Measurements from ENCODE around the gene HLCS.

HLCS gene

DNA sequence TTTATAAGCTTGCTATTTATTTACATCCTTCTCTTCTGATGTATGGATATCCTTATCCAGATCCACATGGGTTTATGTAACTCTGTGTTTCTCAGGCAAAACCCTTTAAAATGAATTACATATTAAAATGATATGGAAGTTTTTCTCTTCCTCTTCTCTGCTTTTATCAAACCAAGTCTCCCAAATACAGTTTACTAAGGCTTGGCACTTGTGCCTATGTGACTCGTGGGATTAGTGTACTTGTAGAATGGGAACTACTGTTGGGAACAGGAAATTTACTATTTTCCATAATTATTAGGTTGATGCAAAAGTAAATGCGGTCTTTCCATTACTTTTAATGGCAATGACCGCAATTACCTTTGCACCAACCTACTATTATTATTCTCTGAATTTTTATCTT, 252.7 kb downstream of the HLCS start:
- no peak for DNase-seq

DNA sequence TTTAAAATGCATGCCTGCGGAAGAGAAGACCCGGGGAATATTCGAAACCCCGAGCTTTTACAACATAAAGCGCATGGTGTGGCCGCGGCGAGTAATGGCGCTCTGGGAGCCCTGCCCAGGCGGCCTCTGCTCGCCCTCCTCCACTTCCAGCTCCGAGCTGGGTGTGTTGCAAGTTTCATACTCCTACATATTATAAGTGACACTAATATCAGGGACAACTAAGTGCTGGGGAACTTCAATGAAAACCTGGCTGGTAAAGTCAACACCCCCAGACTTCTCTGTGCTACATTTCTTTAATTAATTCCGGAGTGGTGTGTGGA, 255.8 kb downstream of the HLCS start:
- DNase-seq, result no peak

DNA sequence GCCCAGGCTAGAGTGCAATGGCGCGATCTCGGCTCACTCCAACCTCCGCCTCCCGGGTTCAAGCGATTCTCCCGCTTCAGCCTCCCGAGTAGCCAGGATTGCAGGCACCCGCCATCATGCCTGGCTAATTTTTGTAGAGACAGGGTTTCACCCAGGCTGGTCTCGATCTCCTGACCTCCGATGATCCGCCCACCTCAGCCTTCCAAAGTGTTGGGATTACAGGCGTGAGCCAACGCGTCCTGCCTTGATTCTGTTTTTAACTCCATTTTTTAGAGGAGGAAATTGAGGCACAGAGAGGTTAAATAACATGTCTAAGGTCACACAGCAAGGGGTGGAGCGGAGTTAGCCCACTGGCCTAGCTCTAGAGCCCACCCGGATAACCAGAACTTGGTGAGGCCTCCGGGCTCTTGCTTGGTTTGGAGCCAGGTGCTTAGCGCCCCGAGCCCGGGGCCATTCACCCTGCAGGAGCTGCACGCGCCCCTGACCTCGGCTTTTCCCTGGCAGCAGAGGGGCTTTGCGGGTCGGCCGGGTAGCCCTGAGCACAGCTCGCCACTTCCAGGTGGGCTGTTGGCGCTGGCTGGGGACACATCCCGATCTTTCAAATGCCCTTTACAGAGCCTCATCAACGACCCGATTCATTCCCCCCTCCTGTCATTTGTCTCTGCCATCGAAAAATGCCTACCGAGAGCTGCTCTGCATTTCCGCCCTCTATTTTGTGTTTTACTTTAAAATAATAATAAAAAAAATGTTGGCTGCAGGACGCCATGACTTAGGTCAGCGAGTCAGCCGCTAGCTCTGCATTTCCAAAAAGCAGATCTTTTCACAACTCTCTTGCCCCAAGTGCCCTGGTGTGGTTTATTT, 256.4 kb downstream of the HLCS start:
- no peak for DNase-seq

DNA sequence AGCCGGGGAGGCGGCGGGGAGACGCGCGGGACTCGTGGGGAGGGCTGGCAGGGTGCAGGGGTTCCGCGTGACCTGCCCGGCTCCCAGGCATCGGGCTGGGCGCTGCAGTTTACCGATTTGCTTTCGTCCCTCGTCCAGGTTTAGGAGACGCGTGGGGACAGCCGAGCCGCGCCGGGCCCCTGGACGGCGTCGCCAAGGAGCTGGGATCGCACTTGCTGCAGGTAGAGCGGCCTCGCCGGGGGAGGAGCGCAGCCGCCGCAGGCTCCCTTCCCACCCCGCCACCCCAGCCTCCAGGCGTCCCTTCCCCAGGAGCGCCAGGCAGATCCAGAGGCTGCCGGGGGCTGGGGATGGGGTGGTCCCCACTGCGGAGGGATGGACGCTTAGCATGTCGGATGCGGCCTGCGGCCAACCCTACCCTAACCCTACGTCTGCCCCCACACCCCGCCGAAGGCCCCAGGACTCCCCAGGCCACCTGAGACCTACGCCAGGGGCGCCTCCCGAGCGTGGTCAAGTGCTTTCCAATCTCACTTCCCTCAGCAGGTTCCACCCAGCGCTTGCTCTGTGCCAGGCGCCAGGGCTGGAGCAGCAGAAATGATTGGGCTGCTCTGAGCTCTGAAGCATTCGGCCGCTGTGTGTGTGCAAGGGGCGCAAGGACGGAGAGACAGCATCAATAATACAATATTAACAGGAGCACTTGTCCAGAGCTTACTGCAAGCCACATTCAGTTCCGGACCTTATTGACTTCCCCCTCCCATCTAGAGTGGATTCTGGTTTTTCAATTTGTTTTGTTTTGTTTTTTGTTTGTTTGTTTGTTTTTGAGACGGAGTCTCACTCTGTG, 257.2 kb downstream of the HLCS start:
- no peak for DNase-seq

DNA sequence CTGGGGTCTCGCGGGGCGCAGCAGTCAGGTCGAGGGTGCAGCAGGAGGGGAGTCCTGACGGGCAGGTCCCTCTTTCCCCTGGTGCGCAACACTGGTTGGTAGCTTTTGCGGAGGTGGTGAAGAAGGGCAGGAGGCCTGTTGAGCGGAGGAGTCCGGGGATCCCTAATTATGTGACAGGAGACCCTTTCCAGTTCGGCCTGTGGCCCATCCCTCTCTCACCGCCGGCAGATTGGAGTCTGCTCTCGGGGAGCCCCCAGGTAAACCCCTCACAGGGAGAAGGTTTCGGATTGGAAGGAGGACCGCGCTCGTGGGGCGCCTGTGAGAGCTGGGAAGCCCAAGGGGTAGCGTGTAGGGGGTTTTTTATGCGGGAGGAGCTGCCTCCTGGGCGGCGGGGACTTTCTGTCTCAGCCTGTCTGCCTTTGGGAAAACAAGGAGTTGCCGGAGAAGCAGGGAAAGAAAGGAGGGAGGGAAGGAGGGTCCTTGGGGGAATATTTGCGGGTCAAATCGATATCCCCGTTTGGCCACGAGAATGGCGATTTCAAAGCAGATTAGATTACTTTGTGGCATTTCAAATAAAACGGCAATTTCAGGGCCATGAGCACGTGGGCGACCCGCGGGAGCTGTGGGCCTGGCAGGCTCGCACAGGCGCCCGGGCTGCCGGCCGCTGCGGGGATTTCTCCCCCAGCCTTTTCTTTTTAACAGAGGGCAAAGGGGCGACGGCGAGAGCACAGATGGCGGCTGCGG, 258.0 kb downstream of the HLCS start:
- no peak for DNase-seq

DNA sequence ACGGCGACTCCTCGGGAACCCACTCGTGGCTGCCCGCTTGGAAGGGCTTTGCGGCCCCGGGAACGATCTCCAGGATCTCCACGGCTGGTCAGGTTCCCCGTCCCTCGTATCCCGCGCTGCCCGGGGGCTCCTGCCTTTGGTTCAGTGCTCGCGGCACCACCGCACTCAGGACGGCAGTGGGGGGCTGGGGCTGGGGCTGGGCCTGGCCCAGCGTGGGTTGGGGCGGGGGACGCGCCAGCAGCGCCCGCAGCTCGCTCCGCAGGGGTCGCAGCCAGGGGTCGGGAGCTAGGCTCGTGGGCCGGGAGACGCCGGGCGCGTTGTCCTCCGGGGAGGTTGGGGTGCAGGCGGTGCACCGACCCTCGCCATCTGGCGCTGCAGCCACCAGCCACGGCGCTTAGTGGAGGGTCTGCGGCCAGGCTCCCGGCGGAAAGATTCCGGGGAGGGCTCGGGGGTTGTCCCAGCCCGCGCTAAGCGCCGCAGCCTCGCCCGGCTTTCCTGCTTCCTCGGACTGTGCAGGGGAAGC, 258.6 kb downstream of the HLCS start:
- DNase-seq, result no peak

DNA sequence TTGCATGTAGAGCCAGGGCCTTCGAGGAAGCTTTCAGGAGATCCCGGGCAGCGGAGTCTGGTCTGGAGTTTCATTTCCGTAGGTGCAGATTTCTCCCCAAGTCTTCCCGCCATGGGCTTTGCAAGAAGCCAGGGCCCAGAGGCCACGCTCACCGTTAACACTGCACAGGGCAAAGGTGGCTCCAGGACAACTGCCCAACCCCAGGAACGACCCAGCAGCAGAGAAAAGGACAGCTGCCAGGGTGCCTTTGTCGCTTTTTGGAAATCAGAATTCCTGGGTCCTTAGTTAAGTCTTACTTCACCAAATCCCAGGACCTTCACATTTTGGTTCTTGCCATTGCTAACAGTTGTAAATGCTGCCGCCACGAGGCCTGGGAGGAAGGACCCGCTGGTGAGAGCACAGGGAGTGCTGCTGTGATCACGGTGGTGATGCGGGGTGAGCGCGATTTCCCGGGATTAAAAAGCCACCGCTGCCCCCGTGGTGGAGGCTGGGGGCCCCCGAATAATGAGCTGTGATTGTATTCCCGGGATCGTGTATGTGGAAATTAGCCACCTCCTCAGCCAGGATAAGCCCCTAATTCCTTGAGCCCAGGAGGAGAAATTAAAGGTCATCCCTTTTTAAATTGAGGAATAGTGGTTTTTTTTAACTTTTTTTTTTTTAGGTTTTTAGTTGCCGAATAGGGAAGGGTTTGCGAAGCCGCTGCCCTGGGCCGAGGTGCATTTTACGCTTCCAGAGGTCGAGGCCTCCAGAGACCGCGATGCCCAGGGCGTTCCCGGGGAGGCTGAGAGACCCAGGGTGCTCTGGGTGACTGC, 259.3 kb downstream of the HLCS start:
- no peak for DNase-seq

DNA sequence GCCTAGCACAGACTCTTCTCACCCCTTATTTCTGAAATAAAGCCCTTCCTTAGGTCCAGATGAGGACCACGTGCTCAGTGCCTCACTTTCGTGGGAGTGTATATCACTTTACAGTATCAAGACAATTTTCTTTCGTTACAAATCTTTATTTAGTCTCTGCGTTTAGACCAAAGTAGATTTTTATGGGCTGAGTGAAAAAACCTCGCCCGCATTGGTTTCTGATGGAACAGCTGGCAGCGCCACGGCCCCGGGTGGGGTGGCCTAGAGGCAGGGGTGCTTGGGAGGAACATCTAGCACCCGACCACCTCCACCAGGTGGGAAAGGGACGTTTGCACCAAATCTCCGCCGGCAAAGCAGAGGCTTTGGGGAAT, 260.0 kb downstream of the HLCS start:
- DNase-seq, result no peak

DNA sequence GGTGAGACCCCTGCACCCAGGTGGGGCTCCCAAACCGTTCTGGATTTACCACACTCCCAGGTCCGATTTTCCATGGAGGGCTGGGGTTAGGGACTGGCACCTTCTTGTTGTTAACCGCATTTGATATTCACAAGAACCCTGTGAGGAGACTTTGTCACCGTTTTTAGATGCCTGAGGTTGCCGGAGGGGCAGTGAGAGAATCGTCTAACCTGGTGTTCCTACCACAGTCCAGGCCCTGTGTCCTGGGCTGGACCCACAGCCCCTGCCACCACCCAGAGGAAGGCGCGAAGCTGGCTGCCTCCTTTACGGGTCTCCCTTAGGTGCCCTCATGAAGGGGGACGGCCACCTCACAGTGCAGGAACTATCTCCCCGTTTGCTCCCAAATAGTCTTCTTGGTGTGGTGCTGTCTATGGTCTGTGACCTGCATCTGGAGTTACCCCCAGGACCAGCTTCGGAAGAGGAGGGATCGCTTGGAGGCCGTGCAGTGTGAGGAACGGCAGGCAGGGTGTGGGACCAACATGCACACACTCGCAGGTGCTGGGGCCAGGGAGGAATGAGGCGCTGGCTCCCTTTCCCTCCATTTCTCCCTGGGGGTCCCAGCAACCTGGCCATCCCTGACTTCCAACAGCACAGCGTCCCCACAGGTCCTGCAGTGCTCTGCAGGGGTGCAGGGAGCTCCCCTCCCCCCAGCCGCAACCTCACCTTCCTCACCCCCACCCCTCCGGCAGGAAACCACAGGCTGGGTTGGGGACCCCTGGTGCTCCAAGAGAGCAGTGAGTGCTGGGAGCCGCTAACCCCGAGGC, 260.6 kb downstream of the HLCS start:
- no peak for DNase-seq

DNA sequence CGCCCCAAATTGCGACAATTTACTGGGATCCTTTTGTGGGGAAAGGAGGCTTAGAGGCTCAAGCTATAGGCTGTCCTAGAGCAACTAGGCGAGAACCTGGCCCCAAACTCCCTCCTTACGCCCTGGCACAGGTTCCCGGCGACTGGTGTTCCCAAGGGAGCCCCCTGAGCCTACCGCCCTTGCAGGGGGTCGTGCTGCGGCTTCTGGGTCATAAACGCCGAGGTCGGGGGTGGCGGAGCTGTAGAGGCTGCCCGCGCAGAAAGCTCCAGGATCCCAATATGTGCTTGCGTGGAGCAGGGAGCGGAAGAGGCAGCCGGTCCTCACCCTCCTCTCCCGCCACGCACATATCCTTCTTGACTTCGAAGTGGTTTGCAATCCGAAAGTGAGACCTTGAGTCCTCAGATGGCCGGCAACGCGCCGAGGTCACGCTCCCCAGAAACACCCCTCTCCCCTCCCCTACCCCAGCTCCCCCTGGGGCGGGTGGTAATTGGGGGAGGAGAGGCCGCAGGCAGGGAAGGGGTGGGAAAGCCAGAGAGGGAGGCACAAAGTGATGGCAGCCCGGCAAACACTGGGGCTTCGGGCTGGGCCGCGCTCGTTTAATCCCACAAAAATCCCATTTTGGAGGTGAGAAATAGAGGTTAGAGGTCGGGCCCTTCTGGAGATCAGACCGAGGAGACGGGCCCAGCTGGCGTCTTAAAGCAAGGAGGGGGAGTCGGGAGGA, 261.4 kb downstream of the HLCS start:
- no peak for DNase-seq

DNA sequence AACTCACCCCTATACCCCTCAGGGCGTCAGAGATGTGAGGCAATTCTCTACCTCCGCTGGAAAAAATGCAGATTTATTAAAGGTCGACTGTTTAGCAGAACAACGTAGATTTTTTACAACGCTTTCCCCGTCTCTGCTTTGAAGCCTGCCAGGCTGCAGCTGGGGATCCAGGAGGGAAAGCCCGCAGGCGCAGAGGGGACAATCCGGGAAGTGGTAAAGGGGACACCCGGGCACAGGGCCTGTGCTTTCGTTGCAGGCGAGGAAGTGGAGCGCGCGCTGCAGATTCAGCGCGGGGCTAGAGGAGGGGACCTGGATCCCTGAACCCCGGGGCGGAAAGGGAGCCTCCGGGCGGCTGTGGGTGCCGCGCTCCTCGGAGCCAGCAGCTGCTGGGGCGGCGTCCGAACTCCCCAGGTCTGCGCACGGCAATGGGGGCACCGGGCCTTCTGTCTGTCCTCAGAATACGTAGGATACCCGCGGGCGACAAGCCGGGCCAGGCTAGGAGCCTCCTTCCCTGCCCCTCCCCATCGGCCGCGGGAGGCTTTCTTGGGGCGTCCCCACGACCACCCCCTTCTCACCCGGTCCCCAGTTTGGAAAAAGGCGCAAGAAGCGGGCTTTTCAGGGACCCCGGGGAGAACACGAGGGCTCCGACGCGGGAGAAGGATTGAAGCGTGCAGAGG, 262.1 kb downstream of the HLCS start:
- DNase-seq, result no peak

DNA sequence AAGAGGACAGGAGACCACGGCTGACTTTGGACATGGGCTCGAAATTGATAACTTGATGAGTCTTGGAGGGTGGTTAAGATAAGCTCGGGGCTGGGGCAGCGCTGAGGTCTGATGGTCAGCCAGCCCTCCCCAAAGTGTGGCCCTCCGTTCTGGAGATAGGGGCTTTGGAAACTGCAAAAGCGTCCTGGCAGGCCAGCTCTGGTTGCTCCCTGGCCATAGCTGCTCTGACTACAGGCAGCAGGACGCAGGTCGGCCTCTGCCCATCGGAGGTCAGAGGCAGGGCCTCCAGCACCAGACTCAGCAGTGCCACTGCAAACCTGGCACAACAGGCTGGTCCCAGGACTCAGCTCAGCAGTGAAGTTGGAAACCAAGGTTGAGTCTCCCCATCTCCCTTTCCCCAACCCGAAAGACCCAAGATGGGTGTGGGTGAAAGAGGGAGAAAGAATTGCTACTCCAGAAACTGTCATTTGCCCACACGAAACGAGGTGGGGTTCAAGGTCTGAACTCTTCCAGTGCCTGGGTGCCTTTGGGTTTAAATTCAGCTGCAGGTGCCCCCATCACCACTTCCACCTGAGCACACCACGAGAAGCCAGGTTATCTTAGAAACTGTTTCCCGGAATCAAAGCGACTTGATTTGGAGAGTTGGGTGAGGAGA, 262.7 kb downstream of the HLCS start:
- no peak for DNase-seq

DNA sequence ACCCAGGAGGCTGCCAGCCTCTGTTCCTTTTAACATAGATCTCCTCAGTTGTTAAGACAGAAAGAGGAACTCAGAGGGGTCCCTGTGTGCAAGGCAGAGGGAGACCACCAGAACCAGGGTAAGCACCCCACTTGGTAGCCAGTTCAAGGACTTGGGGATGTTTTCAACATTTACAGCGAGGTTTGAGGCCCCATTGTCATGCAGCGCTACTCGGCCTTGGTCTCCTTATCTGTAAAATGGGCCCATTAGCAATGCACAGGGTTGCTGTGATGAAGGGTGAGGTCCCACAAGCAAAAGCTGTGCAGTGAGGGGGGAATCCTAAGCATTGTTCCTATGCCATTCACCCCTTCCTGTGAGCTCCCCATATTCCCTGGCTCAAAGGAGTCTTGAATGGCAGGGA, 263.3 kb downstream of the HLCS start:
- no peak for DNase-seq

DNA sequence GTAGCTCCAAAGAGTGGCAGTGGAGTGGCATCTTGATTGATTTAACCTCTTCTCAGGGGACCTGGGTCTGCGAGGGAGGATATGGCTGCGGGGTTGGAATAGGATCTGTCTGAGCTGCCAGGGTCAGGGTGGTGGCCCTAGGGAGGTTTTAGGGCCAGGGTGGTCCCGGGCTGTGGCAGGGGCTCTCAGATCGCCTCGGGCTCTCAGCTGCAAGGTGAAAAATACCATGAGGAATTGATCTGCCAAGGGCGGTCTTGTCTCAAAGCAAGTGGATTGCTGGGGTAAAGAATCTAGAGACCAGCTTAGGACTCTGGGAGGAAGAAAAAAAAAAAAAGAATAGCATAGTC, 263.9 kb downstream of the HLCS start:
- DNase-seq, result no peak

DNA sequence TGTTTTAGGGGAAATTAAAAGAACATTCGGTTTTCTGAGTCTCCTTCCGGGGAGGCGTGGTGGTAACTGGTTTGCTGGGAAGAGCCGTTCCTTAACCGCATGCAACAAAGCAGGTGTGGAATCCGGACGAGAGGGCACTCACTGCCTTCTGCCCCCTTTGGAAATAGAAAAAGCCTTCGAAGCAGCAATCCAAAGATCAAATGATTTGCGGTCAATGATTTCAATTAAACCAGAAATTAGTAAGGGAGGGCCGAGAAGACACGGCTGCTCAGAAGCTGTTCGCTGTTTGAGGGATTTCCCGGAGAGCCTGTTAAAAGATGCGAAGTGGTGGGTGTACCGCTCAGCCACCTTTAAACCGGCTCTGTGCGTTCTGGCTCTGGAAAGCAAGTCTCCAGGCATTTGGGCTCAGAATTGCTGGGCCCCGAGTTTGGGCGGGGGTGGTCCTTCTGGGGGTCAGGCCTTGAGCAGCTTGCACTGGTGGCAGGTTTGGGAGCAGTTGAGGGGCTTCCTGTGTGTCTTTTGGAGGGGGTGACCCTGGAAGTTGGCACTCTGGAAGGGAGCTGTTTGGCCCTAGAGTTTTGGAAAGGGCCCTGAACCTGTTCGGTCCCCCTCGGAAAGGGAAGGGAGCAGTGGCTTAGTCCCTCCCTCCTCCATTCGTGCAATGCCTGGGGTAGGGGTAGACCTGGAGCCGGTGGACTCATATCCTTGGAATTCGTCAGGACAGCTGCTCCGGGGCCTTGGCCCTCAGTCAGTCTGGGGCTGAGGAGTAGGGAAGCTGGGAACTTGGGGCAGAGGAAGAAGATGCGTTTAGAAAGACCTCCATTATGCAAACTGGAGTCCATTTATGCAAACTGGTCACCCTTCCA, 264.5 kb downstream of the HLCS start:
- no peak for DNase-seq

DNA sequence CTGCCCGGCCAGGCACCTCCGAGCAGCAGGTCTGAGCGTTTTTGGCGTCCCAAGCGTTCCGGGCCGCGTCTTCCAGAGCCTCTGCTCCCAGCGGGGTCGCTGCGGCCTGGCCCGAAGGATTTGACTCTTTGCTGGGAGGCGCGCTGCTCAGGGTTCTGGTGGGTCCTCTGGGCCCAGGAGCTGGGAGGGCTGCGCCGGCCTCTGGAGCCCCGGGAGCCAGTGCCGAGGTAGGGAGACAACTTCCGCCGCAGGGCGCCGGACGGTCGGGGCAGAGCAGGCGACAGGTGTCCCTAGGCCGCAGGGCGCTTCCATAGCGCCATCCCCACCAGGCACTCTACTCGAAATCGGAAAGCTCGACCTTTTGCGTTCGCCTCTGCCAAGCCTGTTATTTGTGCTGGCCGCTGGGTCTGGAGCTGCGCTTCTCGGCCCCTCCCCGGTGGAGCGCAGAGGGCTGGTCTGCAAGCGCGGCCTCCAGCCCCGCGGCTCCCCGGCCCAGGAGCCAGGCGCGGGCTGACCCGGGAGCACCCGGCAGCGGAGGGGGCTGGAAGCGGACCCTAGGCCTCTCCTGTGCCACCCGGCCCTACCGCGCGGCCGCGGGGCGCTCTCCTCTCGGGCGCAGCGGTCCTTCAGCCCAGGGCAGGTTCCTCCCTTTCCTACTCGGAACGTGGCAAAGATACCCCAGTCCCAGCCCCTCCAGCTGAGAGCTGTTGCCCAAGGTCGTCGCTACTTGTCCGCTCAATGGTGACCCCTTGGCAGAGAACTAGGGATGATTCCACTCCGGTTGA, 265.3 kb downstream of the HLCS start:
- no peak for DNase-seq

Measured in NCI-H446 treated with DMSO at 0.1 percent for 48 hours (cell line).